Upper lobe of left lung (tissue), 4 donors: ENCODE measurements around the gene CA4.
A peak's percentile ranks its signal among the peaks of the same experiment; 100 is the strongest.

Source experiments
- EP300 ChIP-seq, 4 donors: sonication (generic); formaldehyde crosslinking; IDR thresholded peaks; one replicate each; pipeline ENCODE4 v1.5.1; 2017; ENCODE audit warnings: antibody characterized with exemption in 4 of 4, control low read depth in 2 of 4
- POLR2A ChIP-seq, 4 donors: fragments of 450-650 bp; IDR thresholded peaks; one replicate each; pipeline ENCODE4 v1.5.1; 2016 to 2017; ENCODE audit warnings: antibody characterized with exemption in 4 of 4, mild to moderate bottlenecking in 2 of 4
- TF ChIP-seq, protein P1 (sequence below), 6 experiments: fragments of 450-650 bp in 4 of 6; fragments of 200-600 bp in 2 of 6; sonication (generic) in 2 of 6; IDR thresholded peaks; one replicate each; pipeline ENCODE4 v1.5.1; 2016 to 2019; ENCODE audit warnings: antibody characterized with exemption in 6 of 6

DNA sequence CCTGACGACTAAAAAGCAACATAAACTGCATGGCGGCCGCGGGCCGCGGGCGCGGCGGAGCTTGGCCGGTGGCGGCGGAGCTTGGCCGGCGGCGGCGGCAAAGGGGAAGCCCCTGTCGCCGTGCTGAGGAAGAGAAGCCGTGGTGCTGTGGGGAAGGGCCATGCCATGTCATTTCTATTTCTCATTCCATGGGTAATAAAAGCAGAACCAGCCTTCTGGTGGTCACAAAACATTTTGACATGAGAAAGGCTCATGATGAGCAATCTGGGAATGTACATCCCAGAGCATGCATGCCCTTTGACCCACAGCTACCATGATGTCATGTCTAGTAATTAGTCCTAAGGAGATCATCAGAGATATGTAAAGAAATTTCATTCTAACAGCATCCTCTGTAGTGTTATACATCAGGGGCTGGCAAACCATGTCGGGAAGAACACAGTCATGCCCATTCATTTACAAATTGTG, 47.1 kb upstream of the CA4 start:
- TF ChIP-seq, protein P1, sequence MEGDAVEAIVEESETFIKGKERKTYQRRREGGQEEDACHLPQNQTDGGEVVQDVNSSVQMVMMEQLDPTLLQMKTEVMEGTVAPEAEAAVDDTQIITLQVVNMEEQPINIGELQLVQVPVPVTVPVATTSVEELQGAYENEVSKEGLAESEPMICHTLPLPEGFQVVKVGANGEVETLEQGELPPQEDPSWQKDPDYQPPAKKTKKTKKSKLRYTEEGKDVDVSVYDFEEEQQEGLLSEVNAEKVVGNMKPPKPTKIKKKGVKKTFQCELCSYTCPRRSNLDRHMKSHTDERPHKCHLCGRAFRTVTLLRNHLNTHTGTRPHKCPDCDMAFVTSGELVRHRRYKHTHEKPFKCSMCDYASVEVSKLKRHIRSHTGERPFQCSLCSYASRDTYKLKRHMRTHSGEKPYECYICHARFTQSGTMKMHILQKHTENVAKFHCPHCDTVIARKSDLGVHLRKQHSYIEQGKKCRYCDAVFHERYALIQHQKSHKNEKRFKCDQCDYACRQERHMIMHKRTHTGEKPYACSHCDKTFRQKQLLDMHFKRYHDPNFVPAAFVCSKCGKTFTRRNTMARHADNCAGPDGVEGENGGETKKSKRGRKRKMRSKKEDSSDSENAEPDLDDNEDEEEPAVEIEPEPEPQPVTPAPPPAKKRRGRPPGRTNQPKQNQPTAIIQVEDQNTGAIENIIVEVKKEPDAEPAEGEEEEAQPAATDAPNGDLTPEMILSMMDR (IDR thresholded peaks at IDR 0.05): no peak
- TF ChIP-seq POLR2A (IDR thresholded peaks at IDR 0.05) (peak in 1 of 4 donors; percentile 56), EP300 (IDR thresholded peaks at IDR 0.05) (no peak)
